ENCODE measurements around the gene DAG1.
"Not testable (repeated sequence)": the region's sequence is repeated elsewhere in the genome, so short reads cannot be mapped to it uniquely, and the experiment has no call there.

Gene DAG1

GRCh38 chr3:49470714-49471420, 800 bp downstream of the DAG1 start:
- no peak for DNase-seq (ENCODE audit: low read depth)

GRCh38 chr3:49471856-49472495, 1.9 kb downstream of the DAG1 start:
- DNase-seq (ENCODE audit: low read depth) = no peak

GRCh38 chr3:49476563-49476962, 6.5 kb downstream of the DAG1 start:
- no peak for DNase-seq (ENCODE audit: low read depth)

- no peak for DNase-seq (ENCODE audit: low read depth)
These were observed 12.7 kb downstream of the DAG1 start for GRCh38 chr3:49482766-49483165.

DNA sequence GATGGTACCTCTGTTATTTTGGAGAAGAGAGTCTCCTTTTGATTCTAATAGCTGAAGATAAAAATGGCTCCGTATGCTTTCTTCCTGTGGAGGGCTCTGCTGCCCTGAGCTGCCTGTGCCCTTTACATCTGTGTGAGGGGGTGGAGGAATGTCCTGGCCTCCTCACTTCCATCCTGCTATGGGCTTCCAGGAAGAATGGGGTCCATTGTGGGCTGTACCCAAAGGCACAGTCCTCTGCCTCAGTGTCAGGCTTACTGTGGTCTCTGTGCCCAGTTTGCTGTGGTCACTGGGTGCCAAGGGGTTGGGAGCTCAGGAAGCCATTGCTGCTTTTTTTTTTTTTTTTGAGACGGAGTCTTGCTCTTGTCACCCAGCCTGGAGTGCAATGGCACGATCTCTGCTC, 14.4 kb downstream of the DAG1 start:
- no peak for DNase-seq (ENCODE audit: low read depth)

GRCh38 chr3:49489247-49489646, 19.2 kb downstream of the DAG1 start:
- no peak for DNase-seq (ENCODE audit: low read depth)

- no peak for DNase-seq (ENCODE audit: low read depth)
These were observed 22.9 kb downstream of the DAG1 start for GRCh38 chr3:49492969-49493368.

- no peak for DNase-seq (ENCODE audit: low read depth)
These were observed 23.8 kb downstream of the DAG1 start for GRCh38 chr3:49493901-49494300.

- no peak for DNase-seq (ENCODE audit: low read depth)
These were observed 25.0 kb downstream of the DAG1 start for GRCh38 chr3:49495023-49495422.

DNA sequence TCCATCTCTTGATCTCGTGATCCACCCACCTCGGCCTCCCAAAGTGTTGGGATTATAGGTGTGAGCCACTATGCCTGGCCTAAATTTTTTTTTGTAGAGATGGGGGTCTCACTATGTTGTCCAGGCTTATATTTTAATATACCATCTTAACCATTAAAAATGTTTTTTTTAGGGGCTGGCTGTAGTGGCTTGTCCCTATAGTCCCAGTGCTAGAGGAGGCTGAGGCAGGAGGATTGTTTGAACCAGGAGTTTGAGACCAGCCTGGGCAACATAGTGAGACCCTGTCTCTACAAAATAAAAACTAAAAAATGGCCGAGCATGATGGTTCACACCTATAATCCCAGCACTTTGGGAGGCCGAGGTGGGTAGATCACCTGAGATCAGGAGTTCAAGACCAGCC, 26.8 kb downstream of the DAG1 start:
- not testable (repeated sequence) for DNase-seq (ENCODE audit: low read depth)

- DNase-seq (ENCODE audit: low read depth) = no peak
These were observed 27.5 kb downstream of the DAG1 start for GRCh38 chr3:49497606-49498005.

- DNase-seq (ENCODE audit: low read depth) = no peak
These were observed 28.2 kb downstream of the DAG1 start for GRCh38 chr3:49498239-49498638.

DNA sequence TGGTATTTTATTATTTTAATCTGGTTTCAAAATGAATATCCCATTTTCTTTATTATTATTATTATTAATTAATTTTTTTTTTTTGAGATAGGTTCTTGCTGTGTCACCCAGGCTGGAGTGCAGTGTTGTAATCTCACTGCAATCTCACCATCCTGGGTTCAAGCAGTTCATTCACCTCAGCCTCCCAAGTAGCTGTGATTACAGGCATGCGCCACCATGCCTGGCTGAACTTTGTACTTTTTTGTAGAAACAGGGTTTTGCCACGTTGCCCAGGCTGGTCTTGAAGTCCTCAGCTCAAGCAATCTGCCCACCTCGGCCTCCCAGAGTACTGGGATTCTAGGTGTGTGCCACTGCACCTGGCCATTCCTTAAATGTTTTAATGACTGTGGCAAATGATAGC, 28.6 kb downstream of the DAG1 start:
- DNase-seq (ENCODE audit: low read depth) = no peak

DNA sequence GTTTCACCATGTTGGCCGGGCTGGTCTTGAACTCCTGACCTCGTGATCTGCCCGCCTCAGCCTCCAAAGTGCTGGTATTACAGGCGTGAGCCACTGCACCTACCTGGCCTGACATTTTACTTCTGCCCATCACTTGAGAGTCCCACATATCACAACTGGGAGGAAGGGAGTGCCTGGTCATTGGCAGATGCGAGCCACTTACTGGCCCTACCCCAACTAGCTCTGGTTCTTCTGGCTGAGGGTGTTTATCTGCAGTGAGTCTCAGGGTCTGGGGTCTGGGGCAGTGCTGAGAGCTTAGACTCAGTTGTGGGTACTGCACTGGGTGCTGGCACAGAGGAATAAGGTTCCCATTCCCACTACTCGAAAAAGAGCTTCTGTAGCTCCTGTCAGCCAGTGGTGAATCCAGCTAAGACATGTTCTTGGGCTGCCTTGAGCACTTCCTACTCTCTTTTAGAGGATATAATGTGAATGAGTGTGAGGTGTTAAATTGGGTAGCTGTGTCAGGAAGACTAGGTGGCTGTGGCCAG, 30.2 kb downstream of the DAG1 start:
- DNase-seq (ENCODE audit: low read depth) = no peak

DNA sequence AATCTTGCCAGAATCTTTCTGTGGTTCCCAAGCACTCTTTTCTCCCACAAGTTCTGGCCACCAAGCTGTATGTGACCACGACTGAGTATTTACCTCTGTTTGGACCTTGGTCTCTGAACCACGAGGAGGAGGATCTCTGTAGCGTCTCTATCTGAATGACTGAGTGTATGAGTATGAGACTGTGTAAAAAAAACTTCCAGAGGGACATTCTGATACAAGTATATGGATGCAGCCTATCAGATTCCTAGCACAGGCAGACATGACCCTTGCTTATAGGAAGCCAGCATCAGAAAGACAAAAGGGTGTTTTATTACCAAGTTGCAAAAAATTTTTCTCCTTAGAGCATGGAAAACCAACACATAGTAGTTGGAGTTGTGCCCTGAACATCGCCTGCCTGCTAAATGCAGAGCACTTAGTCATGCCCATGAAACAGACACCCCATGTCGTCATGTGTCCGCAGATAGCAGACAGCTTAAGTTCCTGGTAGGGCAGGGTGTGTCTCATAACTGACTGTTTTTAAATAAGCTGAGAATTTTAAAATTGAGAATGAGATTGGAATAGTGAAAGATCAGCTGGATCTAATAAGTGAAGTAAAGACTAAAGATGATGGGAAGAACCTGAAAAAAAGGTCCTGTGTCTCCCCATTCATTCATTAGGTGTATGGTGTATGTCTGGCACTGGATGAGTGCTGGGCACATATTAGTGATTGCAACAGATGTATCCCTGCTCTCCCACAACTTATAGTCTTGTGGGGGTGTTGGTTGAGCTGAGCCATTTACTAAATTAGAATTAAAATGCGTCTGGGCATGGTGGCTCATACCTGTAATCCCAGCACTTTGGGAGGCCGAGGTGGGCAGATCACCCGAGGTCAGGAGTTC, 30.9 kb downstream of the DAG1 start:
- no peak for DNase-seq (ENCODE audit: low read depth)

GRCh38 chr3:49501842-49502241, 31.8 kb downstream of the DAG1 start:
- DNase-seq (ENCODE audit: low read depth) = no peak

DNA sequence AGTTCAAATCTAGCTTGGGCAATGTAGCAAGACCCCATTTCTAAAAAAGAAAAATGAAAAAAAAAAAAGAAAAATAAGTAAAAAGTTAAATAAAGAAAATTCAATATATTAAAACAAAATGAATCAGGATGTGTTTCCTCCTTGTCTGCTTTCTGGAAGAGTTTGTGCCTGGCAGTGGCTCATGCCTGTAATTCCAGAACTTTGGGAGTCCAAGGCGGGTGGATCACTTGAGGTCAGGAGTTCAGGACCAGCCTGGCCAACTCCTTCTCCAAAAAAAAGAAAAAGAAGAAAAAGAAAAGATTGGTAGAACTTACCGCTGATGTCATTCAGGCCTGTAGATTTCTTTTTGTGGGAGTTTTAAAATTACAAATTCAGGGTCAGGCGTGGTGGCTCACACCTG, 36.8 kb downstream of the DAG1 start:
- no peak for DNase-seq (ENCODE audit: low read depth)

GRCh38 chr3:49509028-49509561, 39.0 kb downstream of the DAG1 start:
- no peak for DNase-seq (ENCODE audit: low read depth)

DNA sequence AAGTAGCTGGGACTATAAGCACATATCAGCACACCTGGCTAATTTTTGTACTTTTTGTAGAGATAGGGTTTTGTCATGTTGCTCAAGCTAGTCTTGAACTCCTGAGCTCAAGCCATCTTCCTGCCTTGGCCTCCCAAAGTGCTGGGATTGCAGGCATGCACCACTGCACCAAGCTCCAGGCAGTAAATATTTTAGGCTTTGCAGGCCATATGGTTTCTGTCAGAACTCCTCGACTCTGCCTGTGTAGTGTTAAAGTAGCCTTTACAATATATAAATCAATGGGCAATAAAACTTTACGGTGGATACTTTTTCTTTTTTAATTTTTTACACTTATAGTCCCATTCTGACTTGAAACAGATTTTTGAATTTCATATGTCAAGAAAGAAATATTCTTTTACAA, 41.6 kb downstream of the DAG1 start:
- DNase-seq (ENCODE audit: low read depth) = no peak

- no peak for DNase-seq (ENCODE audit: low read depth)
These were observed 42.8 kb downstream of the DAG1 start for GRCh38 chr3:49512781-49513355.

DNA sequence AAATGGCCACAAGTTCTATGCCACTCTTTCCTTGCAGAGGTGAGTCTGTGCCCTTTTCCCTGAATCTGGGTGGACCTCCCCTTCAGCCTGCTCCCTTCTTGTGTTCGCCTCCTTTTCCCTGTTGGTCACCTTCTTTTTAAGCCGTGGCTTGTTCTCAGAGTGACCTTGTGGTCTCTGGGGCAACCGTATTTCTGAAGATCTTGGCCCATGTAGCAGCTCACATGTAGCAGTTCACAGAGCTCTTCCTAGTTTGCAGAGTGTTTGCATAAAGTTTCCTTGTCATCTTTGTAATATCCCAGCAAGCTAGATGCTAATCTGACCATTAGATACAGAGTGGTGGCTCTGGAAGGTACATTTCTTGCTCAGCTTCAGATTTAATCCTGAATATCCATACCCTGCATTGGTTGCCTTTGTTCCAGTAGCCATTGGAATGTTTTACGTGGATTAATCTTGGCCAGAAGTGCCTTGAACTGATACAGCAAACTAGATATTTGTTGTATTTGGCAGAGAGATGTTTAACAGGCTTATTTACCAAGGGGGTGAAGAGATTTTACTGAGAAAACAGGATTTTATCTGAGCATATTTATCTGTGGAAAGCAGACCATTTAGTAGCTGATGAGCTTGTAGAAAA, 43.5 kb downstream of the DAG1 start:
- DNase-seq (ENCODE audit: low read depth) = no peak

DNA sequence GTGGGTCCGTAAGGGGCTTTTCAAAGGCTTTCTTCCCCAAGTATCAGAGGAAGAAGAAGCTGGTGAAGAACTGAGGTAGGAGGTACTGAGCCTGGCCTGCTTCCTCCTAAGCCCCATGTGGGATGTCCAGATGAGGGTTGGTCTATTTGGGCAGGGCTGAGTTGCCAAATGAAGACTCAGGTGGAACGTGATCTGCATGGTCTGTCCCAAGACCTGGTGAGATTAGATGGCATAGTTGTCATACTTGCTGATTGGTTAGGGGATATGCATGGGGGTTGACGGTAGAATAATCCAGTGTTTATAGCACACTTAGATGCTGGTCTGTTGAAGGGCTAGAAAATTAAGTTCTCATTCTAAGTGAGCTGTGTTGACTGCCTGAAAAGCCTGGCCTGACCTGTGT, 47.9 kb downstream of the DAG1 start:
- no peak for DNase-seq (ENCODE audit: low read depth)

Measured in activated T-helper 1 cell treated with Interleukin-2 at 50 U/mL for 16 hours (primary cell).